ENCODE results near the gene RTCA. TPM values are rescaled to one million over a fixed set of nuclear protein-coding genes. Genes with fewer than 3 reads are reported as not detected.

Gene RTCA
- total and polyA plus RNA-seq, 2 donors (not counting 1 experiment from before 2014, with no cell fraction given) = 15.7 to 31.0 TPM

DNA sequence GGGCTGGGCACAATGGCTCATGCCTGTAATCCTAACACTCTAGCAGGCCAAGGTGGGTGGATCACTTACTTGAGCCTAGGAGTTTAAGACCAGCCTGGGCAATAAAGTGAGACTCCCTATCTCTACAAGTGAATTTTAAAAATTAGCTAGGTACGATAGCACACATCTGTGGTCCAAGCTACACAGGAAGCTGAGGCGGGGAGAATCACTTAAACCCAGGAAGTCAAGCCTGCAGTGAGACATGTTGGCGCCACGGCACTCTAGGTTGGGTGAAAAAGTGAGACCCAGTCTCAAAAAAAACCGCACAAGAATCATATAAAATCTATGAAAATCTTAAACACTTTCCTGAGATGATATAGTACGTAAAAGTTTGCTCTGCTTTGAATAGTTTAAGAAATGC, 46.6 kb upstream of the RTCA start:
- Histone ChIP-seq H3K36me3 (replicated peaks in 1 of 2; ENCODE audit: control extremely low read depth in 1 of 2, control insufficient read depth in 1 of 2, extremely low read depth in 1 of 2, insufficient read depth in 2 of 2, low read length in 1 of 2) (peaks cover 0 to 24% of the 10 kb centered on the region in 2 experiments), H3K4me3 (ENCODE audit: control extremely low read depth in 1 of 5, extremely low read depth in 1 of 5, insufficient read depth in 1 of 5, low read depth in 2 of 5, low read length in 4 of 5) (no peak overlapping the region), H3K79me2 (ENCODE audit: control insufficient read depth, insufficient read depth, low read length) (no peaks in the 10 kb centered on the region), H3K27me3 (replicated peaks in 1 of 4; ENCODE audit: control extremely low read depth in 1 of 4, control insufficient read depth in 3 of 4, insufficient read depth in 4 of 4, low read length in 3 of 4) (no peaks in the 10 kb centered on the region), H3K4me1 (ENCODE audit: control insufficient read depth in 2 of 2, insufficient read depth in 2 of 2, low read length in 2 of 2) (no peaks in the 10 kb centered on the region), H3K9ac (ENCODE audit: low read length) (no peak overlapping the region), H3K4me2 (replicated peaks; ENCODE audit: low read depth, low read length, poor library complexity, severe bottlenecking) (no peak overlapping the region), H3K27ac (ENCODE audit: low read length in 2 of 2) (no peak overlapping the region), H3K9me3 (ENCODE audit: control extremely low read depth in 1 of 3, control insufficient read depth in 2 of 3, insufficient read depth in 1 of 3, low read length in 2 of 3) (no peaks in the 10 kb centered on the region), H4K20me1 (ENCODE audit: control insufficient read depth, insufficient read depth, low read length, poor library complexity, severe bottlenecking) (no peaks in the 10 kb centered on the region), H2AFZ (ENCODE audit: insufficient read depth, low read depth, low read length, poor library complexity, severe bottlenecking) (no peak overlapping the region)
- H3K4me1 Mint-ChIP-seq = no peaks in the 10 kb centered on the region
- H3K4me3 Mint-ChIP-seq = no peak overlapping the region
- ChIA-PET CTCF (no interaction called here), POLR2A (no interaction called here)
- no peaks in the 10 kb centered on the region for H3K27me3 Mint-ChIP-seq
- ATAC-seq (ENCODE audit: low read depth) = no peak
- no peak for TF ChIP-seq EZH2 (IDR thresholded peaks at IDR 0.05; ENCODE audit: borderline replicate concordance, insufficient read depth, low read depth, low read length, poor library complexity, severe bottlenecking)
- TF ChIP-seq, protein P1, sequence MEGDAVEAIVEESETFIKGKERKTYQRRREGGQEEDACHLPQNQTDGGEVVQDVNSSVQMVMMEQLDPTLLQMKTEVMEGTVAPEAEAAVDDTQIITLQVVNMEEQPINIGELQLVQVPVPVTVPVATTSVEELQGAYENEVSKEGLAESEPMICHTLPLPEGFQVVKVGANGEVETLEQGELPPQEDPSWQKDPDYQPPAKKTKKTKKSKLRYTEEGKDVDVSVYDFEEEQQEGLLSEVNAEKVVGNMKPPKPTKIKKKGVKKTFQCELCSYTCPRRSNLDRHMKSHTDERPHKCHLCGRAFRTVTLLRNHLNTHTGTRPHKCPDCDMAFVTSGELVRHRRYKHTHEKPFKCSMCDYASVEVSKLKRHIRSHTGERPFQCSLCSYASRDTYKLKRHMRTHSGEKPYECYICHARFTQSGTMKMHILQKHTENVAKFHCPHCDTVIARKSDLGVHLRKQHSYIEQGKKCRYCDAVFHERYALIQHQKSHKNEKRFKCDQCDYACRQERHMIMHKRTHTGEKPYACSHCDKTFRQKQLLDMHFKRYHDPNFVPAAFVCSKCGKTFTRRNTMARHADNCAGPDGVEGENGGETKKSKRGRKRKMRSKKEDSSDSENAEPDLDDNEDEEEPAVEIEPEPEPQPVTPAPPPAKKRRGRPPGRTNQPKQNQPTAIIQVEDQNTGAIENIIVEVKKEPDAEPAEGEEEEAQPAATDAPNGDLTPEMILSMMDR (IDR thresholded peaks at IDR 0.05) = no peak
- no CpG with 5 or more reads among the region's 6 CpGs for WGBS (ENCODE audit: insufficient coverage)
- intact Hi-C loops (cut with micrococcal nuclease) = no loop called here
- H3K27ac Mint-ChIP-seq = no peak overlapping the region
- no peak for DNase-seq
- H3K9me3 Mint-ChIP-seq (ENCODE audit: insufficient read depth) = no peaks in the 10 kb centered on the region

DNA sequence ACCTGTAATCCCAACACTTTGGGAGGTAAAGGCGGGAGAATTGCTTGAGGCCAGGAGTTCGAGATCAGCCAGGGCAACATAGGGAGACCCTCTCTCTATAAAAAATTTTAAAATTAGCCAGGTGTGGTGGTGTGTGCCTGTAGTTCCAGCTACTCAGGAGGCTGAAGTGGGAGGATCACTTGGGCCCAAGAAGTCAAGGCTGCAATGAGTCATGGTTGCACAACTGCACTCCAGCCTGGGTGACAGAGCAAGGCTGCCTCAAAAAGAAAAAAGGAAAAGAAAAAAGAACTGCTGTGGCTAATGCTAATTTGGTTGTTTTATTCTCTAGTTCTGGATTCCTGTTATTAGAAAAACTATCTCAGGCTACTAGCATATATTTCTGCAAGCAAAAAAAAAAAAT, 46.1 kb upstream of the RTCA start:
- DNase-seq (no peak), ATAC-seq (ENCODE audit: low read depth) (no peak)
- no peaks in the 10 kb centered on the region for H3K4me1 ChIP-seq (ENCODE audit: control insufficient read depth in 2 of 2, insufficient read depth in 2 of 2, low read length in 2 of 2)
- H3K9me3 ChIP-seq (ENCODE audit: control extremely low read depth in 1 of 3, control insufficient read depth in 2 of 3, insufficient read depth in 1 of 3, low read length in 2 of 3) = no peaks in the 10 kb centered on the region
- intact Hi-C loops (cut with micrococcal nuclease) = no loop called here
- H3K9ac ChIP-seq (ENCODE audit: low read length) = no peak overlapping the region
- TF ChIP-seq EZH2 (IDR thresholded peaks at IDR 0.05; ENCODE audit: borderline replicate concordance, insufficient read depth, low read depth, low read length, poor library complexity, severe bottlenecking) = no peak
- TF ChIP-seq, protein P1 (IDR thresholded peaks at IDR 0.05) = no peak
- ChIA-PET CTCF (no interaction called here), POLR2A (no interaction called here)
- Mint-ChIP-seq H3K27ac (no peak overlapping the region), H3K9me3 (ENCODE audit: insufficient read depth) (no peaks in the 10 kb centered on the region), H3K4me3 (no peak overlapping the region), H3K4me1 (no peaks in the 10 kb centered on the region), H3K27me3 (no peaks in the 10 kb centered on the region)
- no CpG with 5 or more reads among the region's 2 CpGs for WGBS (ENCODE audit: insufficient coverage)
- no peak overlapping the region for H2AFZ ChIP-seq (ENCODE audit: insufficient read depth, low read depth, low read length, poor library complexity, severe bottlenecking)
- H3K4me2 ChIP-seq (replicated peaks; ENCODE audit: low read depth, low read length, poor library complexity, severe bottlenecking) = no peak overlapping the region
- H4K20me1 ChIP-seq (ENCODE audit: control insufficient read depth, insufficient read depth, low read length, poor library complexity, severe bottlenecking) = no peaks in the 10 kb centered on the region
- H3K4me3 ChIP-seq (ENCODE audit: control extremely low read depth in 1 of 5, extremely low read depth in 1 of 5, insufficient read depth in 1 of 5, low read depth in 2 of 5, low read length in 4 of 5) = no peak overlapping the region
- H3K36me3 ChIP-seq (replicated peaks in 1 of 2; ENCODE audit: control extremely low read depth in 1 of 2, control insufficient read depth in 1 of 2, extremely low read depth in 1 of 2, insufficient read depth in 2 of 2, low read length in 1 of 2) = peaks cover 0 to 20% of the 10 kb centered on the region in 2 experiments
- no peaks in the 10 kb centered on the region for H3K27me3 ChIP-seq (replicated peaks in 1 of 4; ENCODE audit: control extremely low read depth in 1 of 4, control insufficient read depth in 3 of 4, insufficient read depth in 4 of 4, low read length in 3 of 4)
- no peaks in the 10 kb centered on the region for H3K79me2 ChIP-seq (ENCODE audit: control insufficient read depth, insufficient read depth, low read length)
- no peak overlapping the region for H3K27ac ChIP-seq (ENCODE audit: low read length in 2 of 2)
